ENCODE data around the gene C16orf89.

GRCh38 chr16:5059386-5060072 lies 6.2 kb downstream of the C16orf89 start:
- TF ChIP-seq YY1 (IDR thresholded peaks at IDR 0.05; ENCODE audit: insufficient read depth, insufficient read length) (no peak), SUZ12 (IDR thresholded peaks at IDR 0.05; ENCODE audit: extremely low read depth, insufficient read depth, insufficient read length) (no peak)
